HEK293T (cell line): ENCODE data around the gene NFIX.

ENCODE experiments used
- ELF4 ChIP-seq: fragments of 450-650 bp; IDR thresholded peaks from 2 replicates; pipeline ENCODE4 v1.6.1; 2017; ENCODE audit warnings: antibody characterized with exemption
- TF ChIP-seq, protein P1 (sequence below): fragments of 450-650 bp; IDR thresholded peaks from 2 replicates; pipeline ENCODE4 v1.6.1; 2016

DNA sequence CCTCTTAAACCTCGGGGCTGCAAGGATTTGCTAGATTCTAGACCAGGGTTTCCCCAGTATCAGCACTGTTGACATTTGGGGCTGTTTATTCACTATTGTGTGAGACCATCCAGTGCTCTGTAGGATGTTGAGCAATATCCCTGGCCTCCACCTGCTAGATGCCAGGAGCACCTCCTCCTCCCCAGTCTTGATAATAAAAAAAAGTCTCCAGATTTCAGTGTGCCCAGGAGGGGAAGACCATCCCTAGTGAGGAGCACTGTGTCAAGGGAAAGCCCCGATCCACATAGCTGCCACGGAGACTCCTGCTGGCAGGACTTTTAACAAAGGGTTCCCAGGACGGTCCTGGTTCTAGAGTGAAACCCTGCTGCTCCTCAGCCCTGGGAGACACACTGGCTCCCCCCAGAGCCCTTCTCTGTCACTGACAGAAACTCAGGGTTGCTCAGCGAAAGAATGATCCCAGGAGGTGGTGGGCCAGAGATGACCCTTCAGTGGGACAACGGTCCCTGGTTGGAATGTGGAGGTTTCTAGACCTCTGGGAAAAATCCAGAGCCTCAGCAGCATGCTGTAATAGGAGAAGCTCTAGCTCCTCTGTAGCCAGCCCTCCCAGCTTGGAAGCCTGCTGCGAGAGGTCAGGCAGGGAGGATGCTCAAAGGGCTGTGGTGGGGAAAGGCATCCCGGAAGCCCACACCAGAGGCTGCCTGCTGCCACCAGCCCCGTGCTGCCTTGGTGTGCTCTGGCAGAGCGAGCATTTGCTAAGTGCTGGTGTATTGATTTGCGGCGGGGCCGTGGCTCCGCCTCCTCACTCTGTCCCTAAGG, 87.1 kb downstream of the NFIX start:
- TF ChIP-seq, protein P1, sequence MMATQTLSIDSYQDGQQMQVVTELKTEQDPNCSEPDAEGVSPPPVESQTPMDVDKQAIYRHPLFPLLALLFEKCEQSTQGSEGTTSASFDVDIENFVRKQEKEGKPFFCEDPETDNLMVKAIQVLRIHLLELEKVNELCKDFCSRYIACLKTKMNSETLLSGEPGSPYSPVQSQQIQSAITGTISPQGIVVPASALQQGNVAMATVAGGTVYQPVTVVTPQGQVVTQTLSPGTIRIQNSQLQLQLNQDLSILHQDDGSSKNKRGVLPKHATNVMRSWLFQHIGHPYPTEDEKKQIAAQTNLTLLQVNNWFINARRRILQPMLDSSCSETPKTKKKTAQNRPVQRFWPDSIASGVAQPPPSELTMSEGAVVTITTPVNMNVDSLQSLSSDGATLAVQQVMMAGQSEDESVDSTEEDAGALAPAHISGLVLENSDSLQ = no peak
- no peak for TF ChIP-seq ELF4
